BE2C (cell line): ENCODE measurements around the gene APOL1.
"Not testable (repeated sequence)": the region's sequence is repeated elsewhere in the genome, so short reads cannot be mapped to it uniquely, and the experiment has no call there.

Experiments
- DNase-seq: peaks from one replicate; pipeline ENCODE4 v3.0.0-alpha.2; 2020
- H3K27me3 ChIP-seq: fragments of 250-450 bp; sonication (Bioruptor Pico); 2 replicates; pipeline ENCODE4 v1.5.1; 2020; ENCODE audit warnings: mild to moderate bottlenecking
- H3K36me3 ChIP-seq: fragments of 250-450 bp; sonication (Bioruptor Pico); 2 replicates; pipeline ENCODE4 v1.5.1; 2020; ENCODE audit warnings: mild to moderate bottlenecking
- H3K4me1 ChIP-seq: fragments of 250-450 bp; sonication (Bioruptor Pico); 2 replicates; pipeline ENCODE4 v1.5.1; 2020
- H3K4me3 ChIP-seq: 2 replicates; pipeline ENCODE4 v1.5.1; 2011; ENCODE audit warnings: low read depth, low read length
- H3K9me3 ChIP-seq: fragments of 250-450 bp; sonication (Bioruptor Pico); 2 replicates; pipeline ENCODE4 v1.5.1; 2020
- TF ChIP-seq, protein P1 (sequence below): IDR thresholded peaks from 2 replicates; pipeline ENCODE4 v1.5.1; 2012; ENCODE audit warnings: mild to moderate bottlenecking, low read depth, low read length

Gene APOL1

DNA sequence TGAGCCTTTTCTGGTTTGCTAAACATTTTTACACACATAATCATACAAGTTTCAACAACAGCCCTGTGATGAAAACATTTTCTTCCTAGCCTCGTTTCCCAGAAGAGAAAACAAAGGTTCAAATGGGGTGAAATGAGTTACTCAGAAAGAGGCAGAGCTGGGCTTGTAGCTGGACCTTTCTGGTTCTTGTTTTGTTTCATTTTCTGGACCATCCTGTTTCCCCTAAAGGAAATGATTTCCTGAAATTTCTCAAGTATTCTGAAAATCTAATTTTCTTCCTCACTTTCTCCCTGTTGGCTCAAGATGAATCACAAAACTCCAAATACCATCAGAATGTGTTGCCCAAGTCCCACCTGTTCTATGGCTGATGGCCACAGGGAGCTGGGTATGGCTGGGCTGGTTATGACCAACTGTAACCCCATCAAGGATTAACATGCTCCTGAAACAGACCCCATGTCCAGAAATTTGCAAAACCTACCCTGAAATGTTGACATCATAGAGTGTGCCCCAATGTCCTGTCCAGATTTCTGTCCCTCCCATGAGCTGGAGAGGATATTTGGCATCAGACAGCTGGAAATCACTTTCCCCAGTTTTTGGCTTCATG lies 44.7 kb upstream of the APOL1 start:
- Histone ChIP-seq H3K9me3 (peaks cover 3% of the 10 kb centered on the region; the same call in 1 of the 2 replicates), H3K4me3 (no peak overlapping the region), H3K4me1 (no peaks in the 10 kb centered on the region), H3K27me3 (no peaks in the 10 kb centered on the region), H3K36me3 (no peaks in the 10 kb centered on the region)
- no peak for DNase-seq
- TF ChIP-seq, protein P1, sequence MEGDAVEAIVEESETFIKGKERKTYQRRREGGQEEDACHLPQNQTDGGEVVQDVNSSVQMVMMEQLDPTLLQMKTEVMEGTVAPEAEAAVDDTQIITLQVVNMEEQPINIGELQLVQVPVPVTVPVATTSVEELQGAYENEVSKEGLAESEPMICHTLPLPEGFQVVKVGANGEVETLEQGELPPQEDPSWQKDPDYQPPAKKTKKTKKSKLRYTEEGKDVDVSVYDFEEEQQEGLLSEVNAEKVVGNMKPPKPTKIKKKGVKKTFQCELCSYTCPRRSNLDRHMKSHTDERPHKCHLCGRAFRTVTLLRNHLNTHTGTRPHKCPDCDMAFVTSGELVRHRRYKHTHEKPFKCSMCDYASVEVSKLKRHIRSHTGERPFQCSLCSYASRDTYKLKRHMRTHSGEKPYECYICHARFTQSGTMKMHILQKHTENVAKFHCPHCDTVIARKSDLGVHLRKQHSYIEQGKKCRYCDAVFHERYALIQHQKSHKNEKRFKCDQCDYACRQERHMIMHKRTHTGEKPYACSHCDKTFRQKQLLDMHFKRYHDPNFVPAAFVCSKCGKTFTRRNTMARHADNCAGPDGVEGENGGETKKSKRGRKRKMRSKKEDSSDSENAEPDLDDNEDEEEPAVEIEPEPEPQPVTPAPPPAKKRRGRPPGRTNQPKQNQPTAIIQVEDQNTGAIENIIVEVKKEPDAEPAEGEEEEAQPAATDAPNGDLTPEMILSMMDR, result no peak

DNA sequence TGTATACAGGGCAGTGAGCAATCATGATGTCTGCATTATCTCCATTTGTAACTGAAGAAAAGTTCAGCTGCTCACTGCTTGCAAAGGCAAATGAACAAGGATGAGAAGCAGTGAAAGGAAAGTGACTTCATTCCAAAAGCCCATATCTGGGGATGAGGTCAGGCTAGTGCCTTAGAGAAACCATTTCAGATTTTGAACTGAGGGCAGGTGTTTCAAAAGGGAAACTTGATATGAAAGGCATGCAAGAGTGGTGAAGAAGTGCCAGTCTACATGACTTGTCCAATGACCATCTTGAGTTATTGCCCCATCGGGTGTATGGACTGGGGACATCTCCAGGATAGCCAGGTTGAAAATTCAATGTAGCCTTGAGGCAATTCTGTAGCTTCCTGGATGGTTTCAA lies 44.0 kb upstream of the APOL1 start:
- H3K27me3 ChIP-seq, result no peaks in the 10 kb centered on the region
- peaks cover 3% of the 10 kb centered on the region; the same call in 1 of the 2 replicates for H3K9me3 ChIP-seq
- no peaks in the 10 kb centered on the region for H3K4me1 ChIP-seq
- H3K4me3 ChIP-seq, result no peak overlapping the region
- no peaks in the 10 kb centered on the region for H3K36me3 ChIP-seq
- TF ChIP-seq, protein P1, result no peak
- no peak for DNase-seq

DNA sequence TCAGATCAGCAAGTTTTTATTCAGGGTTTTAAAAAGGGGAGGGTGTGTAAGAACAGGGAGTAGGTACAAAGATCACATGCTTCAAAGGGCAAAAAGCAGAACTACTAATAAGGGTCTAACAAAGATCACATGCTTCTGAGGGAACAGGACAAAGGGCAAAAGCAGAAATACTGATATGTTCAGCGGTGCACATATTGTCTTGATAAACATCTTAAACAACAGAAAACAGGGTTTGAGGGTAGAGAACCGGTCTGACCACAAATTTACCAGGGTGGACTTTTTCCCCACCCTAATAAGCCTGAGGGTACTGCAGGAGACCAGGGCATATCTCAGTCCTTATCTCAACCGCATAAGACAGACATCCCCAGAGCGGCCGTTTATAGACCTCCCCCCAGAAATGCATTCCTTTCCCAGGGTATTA lies 43.4 kb upstream of the APOL1 start:
- H3K4me3 ChIP-seq, H3K9me3 ChIP-seq, DNase-seq, H3K36me3 ChIP-seq, H3K27me3 ChIP-seq, H3K4me1 ChIP-seq: not testable (repeated sequence)

DNA sequence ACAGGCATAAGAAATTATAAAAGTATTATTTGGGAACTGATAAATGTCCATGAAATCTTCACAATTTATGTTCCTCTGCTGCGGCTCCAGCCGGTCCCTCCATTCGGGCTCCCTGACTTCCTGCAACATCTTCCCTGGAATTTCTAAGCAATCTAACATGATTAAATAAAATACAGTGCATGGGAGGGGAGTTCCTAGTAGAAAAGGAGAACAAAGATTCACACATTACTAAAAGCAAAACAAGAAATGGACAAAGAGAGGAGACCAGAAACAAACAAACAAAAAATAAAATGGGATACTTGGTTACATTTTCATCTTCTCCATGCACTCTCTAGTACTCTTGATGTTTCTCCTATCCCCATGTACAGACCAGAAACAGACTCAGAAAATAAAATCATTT lies 42.7 kb upstream of the APOL1 start:
- Histone ChIP-seq H3K36me3 (no peaks in the 10 kb centered on the region; the same call in 1 of the 2 replicates), H3K9me3 (peaks cover 3% of the 10 kb centered on the region; the same call in 1 of the 2 replicates), H3K4me3 (no peak overlapping the region), H3K27me3 (peaks cover 5% of the 10 kb centered on the region; the same call in 1 of the 2 replicates), H3K4me1 (no peaks in the 10 kb centered on the region)
- TF ChIP-seq, protein P1, result no peak
- DNase-seq, result no peak

DNA sequence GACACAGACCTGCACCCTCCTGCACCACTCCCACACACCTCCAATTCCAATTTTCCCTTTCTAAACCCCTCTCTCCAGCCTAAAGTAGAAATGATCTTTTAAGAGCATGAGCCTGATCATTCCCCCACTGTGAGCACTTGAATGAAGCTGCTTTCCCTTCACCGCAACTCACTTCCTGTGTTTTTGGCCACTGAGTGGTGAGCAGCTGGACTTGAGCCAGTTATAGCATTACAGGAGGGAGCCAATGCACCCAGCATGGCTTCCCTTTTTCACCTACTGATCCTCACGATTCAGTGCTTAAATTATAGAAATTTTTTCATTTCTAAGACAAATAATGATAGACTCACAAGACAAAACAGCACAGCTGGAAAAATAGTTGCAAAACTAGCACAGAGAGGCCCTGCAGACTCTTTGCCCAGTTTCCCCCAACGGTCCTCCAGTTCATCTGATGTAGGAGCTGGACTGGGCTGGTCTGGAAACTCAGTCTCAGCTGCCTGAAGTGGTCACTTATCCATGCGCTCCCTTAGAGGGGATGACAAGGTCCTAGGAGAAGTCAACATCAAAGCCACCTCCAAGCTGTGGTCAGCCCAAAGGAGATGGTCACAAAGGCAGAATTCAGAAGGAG lies 41.6 kb upstream of the APOL1 start:
- Histone ChIP-seq H3K4me3 (no peak overlapping the region), H3K9me3 (peaks cover 3% of the 10 kb centered on the region; the same call in 1 of the 2 replicates), H3K27me3 (peaks cover 5% of the 10 kb centered on the region), H3K36me3 (no peaks in the 10 kb centered on the region; the same call in 1 of the 2 replicates), H3K4me1 (no peaks in the 10 kb centered on the region)
- TF ChIP-seq, protein P1, result no peak
- DNase-seq, result no peak

DNA sequence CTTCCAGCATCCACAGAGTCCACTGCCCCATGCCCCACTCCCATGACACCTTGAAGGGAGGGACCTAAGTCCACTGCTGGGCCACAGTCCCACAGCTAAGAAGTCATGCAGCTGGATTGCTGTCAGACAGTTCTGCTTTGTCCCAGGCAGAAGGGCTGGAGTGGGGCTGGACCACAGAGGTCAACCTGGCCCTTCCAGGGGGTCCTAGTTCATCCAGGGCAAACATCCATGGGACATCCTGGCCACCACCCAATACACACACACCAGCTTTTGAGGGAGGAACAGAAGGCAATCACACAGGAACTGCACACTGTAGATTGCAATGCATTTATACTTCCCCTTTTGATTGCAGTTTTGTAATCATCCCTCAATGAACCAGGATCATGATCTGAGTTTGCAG lies 40.0 kb upstream of the APOL1 start:
- no peak overlapping the region for H3K4me3 ChIP-seq
- H3K4me1 ChIP-seq, result no peaks in the 10 kb centered on the region
- TF ChIP-seq, protein P1, result no peak
- H3K9me3 ChIP-seq, result peaks cover 3% of the 10 kb centered on the region; the same call in 1 of the 2 replicates
- no peaks in the 10 kb centered on the region; the same call in 1 of the 2 replicates for H3K36me3 ChIP-seq
- peaks cover 5% of the 10 kb centered on the region for H3K27me3 ChIP-seq
- no peak for DNase-seq
